ENCODE results near the gene CXCR5. TPM values are rescaled to one million over a fixed set of nuclear protein-coding genes. Genes with fewer than 3 reads are reported as not detected.

The CXCR5 gene
- total RNA-seq, 1 donor from 2014 or later: not detected

- no peak for DNase-seq (ENCODE audit: low spot score)
These were observed 7.4 kb upstream of the CXCR5 start for GRCh38 chr11:118876286-118876685.

GRCh38 chr11:118877487-118878162 is 6.1 kb upstream of the CXCR5 start:
- no peak for DNase-seq (ENCODE audit: low spot score)

- DNase-seq (ENCODE audit: low spot score): no peak
These were observed 5.5 kb upstream of the CXCR5 start for GRCh38 chr11:118878163-118878563.

GRCh38 chr11:118881228-118881627 is 2.5 kb upstream of the CXCR5 start:
- DNase-seq (ENCODE audit: low spot score): no peak

- DNase-seq (ENCODE audit: low spot score): no peak
These were observed 1.2 kb upstream of the CXCR5 start for GRCh38 chr11:118882491-118882890.

- DNase-seq (ENCODE audit: low spot score): no peak
These were observed 706 bp upstream of the CXCR5 start for GRCh38 chr11:118883004-118883367.

GRCh38 chr11:118884875-118885274 is 1.2 kb downstream of the CXCR5 start:
- DNase-seq (ENCODE audit: low spot score): no peak

- no peak for DNase-seq (ENCODE audit: low spot score)
These were observed 1.6 kb downstream of the CXCR5 start for GRCh38 chr11:118885319-118885718.

- DNase-seq (ENCODE audit: low spot score): no peak
These were observed 2.3 kb downstream of the CXCR5 start for GRCh38 chr11:118885831-118886565.

GRCh38 chr11:118886681-118887111 is 3.0 kb downstream of the CXCR5 start:
- no peak for DNase-seq (ENCODE audit: low spot score)

- no peak for DNase-seq (ENCODE audit: low spot score)
These were observed 3.5 kb downstream of the CXCR5 start for GRCh38 chr11:118887206-118887605.

- DNase-seq (ENCODE audit: low spot score): no peak
These were observed 4.7 kb downstream of the CXCR5 start for GRCh38 chr11:118888398-118888797.

GRCh38 chr11:118889797-118890196 is 6.1 kb downstream of the CXCR5 start:
- no peak for DNase-seq (ENCODE audit: low spot score)

- DNase-seq (ENCODE audit: low spot score): no peak
These were observed 8.8 kb downstream of the CXCR5 start for GRCh38 chr11:118892514-118892913.

- DNase-seq (ENCODE audit: low spot score): no peak
These were observed 9.3 kb downstream of the CXCR5 start for GRCh38 chr11:118892964-118893363.

GRCh38 chr11:118893662-118894061 is 10.0 kb downstream of the CXCR5 start:
- no peak for DNase-seq (ENCODE audit: low spot score)

- DNase-seq (ENCODE audit: low spot score): no peak
These were observed 10.5 kb downstream of the CXCR5 start for GRCh38 chr11:118894192-118894591.

- no peak for DNase-seq (ENCODE audit: low spot score)
These were observed 11.7 kb downstream of the CXCR5 start for GRCh38 chr11:118895093-118896039.

- DNase-seq (ENCODE audit: low spot score): no peak
These were observed 12.8 kb downstream of the CXCR5 start for GRCh38 chr11:118896472-118896913.

- DNase-seq (ENCODE audit: low spot score): no peak
These were observed 13.4 kb downstream of the CXCR5 start for GRCh38 chr11:118896921-118897591.

- DNase-seq (ENCODE audit: low spot score): peak; percentile 42
These were observed 14.1 kb downstream of the CXCR5 start for GRCh38 chr11:118897721-118898310.

All from ureter (tissue), 1 donor.